HG03066 (cell line): ENCODE data around the gene ZMIZ1.

Experiments used
- ATAC-seq: cut with Tn5 transposase; IDR thresholded peaks from one replicate; pipeline ENCODE4 v1.9.1; 2021; ENCODE audit warnings: low read depth; ENCODE audit not compliant: unreplicated experiment

The ZMIZ1 gene

GRCh38 chr10:79079490-79080355 lies 11.0 kb downstream of the ZMIZ1 start:
- ATAC-seq = no peak

GRCh38 chr10:79081353-79082034 lies 12.7 kb downstream of the ZMIZ1 start:
- no peak for ATAC-seq

GRCh38 chr10:79082035-79082373 lies 13.2 kb downstream of the ZMIZ1 start:
- no peak for ATAC-seq

GRCh38 chr10:79082631-79083596 lies 14.1 kb downstream of the ZMIZ1 start:
- ATAC-seq = no peak

GRCh38 chr10:79084012-79084971 lies 15.5 kb downstream of the ZMIZ1 start:
- ATAC-seq = no peak

GRCh38 chr10:79084972-79085597 lies 16.3 kb downstream of the ZMIZ1 start:
- ATAC-seq = no peak

- no peak for ATAC-seq
Observed at GRCh38 chr10:79086822-79087221, 18.1 kb downstream of the ZMIZ1 start.

GRCh38 chr10:79087721-79088120 lies 19.0 kb downstream of the ZMIZ1 start:
- no peak for ATAC-seq

GRCh38 chr10:79088176-79088575 lies 19.4 kb downstream of the ZMIZ1 start:
- ATAC-seq = no peak

GRCh38 chr10:79088613-79089355 lies 20.0 kb downstream of the ZMIZ1 start:
- no peak for ATAC-seq

- no peak for ATAC-seq
Observed at GRCh38 chr10:79089632-79090031, 20.9 kb downstream of the ZMIZ1 start.

- ATAC-seq = peak; percentile 52
Observed at GRCh38 chr10:79090134-79090803, 21.5 kb downstream of the ZMIZ1 start.

GRCh38 chr10:79092292-79092896 lies 23.6 kb downstream of the ZMIZ1 start:
- no peak for ATAC-seq

- ATAC-seq = no peak
Observed at GRCh38 chr10:79093658-79094411, 25.1 kb downstream of the ZMIZ1 start.

GRCh38 chr10:79094412-79095175 lies 25.8 kb downstream of the ZMIZ1 start:
- ATAC-seq = no peak

GRCh38 chr10:79095316-79095715 lies 26.6 kb downstream of the ZMIZ1 start:
- no peak for ATAC-seq
